Measurements from ENCODE around the gene JAGN1.
"Not testable (repeated sequence)": the region's sequence is repeated elsewhere in the genome, so short reads cannot be mapped to it uniquely, and the experiment has no call there.

JAGN1 gene

GRCh38 chr3:9867106-9867505 lies 23.3 kb upstream of the JAGN1 start:
- no peaks in the 10 kb centered on the region for H4K20me1 ChIP-seq (ENCODE audit: control insufficient read depth, insufficient read depth, low read depth, low read length)

GRCh38 chr3:9869955-9870354 lies 20.5 kb upstream of the JAGN1 start:
- Histone ChIP-seq H3K4me3 (ENCODE audit: low read length) (no peak overlapping the region), H3K79me2 (ENCODE audit: control insufficient read depth, low read length) (no peaks in the 10 kb centered on the region), H3K27me3 (ENCODE audit: control insufficient read depth, low read length) (no peaks in the 10 kb centered on the region), H3K4me2 (ENCODE audit: low read length) (no peak overlapping the region), H3K4me1 (ENCODE audit: control insufficient read depth, low read length) (no peaks in the 10 kb centered on the region), H3K9me3 (ENCODE audit: control insufficient read depth, insufficient read depth, low read length) (no peaks in the 10 kb centered on the region), H3K9me2 (replicated peaks; ENCODE audit: control insufficient read depth, low read length) (no peaks in the 10 kb centered on the region), H3K27ac (ENCODE audit: low read depth, low read length) (no peak overlapping the region), H4K20me1 (ENCODE audit: control insufficient read depth, insufficient read depth, low read depth, low read length) (no peaks in the 10 kb centered on the region), H3F3A (ENCODE audit: control insufficient read depth, insufficient read depth) (no peaks in the 10 kb centered on the region), H3K36me3 (ENCODE audit: control insufficient read depth, low read length) (no peaks in the 10 kb centered on the region)
- TF ChIP-seq EZH2phosphoT487 (IDR thresholded peaks at IDR 0.05; ENCODE audit: borderline replicate concordance, low read length) = no peak
- TF ChIP-seq, protein P1, sequence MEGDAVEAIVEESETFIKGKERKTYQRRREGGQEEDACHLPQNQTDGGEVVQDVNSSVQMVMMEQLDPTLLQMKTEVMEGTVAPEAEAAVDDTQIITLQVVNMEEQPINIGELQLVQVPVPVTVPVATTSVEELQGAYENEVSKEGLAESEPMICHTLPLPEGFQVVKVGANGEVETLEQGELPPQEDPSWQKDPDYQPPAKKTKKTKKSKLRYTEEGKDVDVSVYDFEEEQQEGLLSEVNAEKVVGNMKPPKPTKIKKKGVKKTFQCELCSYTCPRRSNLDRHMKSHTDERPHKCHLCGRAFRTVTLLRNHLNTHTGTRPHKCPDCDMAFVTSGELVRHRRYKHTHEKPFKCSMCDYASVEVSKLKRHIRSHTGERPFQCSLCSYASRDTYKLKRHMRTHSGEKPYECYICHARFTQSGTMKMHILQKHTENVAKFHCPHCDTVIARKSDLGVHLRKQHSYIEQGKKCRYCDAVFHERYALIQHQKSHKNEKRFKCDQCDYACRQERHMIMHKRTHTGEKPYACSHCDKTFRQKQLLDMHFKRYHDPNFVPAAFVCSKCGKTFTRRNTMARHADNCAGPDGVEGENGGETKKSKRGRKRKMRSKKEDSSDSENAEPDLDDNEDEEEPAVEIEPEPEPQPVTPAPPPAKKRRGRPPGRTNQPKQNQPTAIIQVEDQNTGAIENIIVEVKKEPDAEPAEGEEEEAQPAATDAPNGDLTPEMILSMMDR (IDR thresholded peaks at IDR 0.05; ENCODE audit: low read depth, low read length, poor library complexity, severe bottlenecking) = no peak

More at GRCh38 chr3:9867106-9867505, 23.3 kb upstream of the JAGN1 start:
- Histone ChIP-seq H3K27ac (ENCODE audit: low read depth, low read length) (no peak overlapping the region), H3K9me2 (replicated peaks; ENCODE audit: control insufficient read depth, low read length) (no peaks in the 10 kb centered on the region), H3K79me2 (ENCODE audit: control insufficient read depth, low read length) (no peaks in the 10 kb centered on the region), H3K4me2 (ENCODE audit: low read length) (no peak overlapping the region), H3K36me3 (ENCODE audit: control insufficient read depth, low read length) (no peaks in the 10 kb centered on the region), H3K4me1 (ENCODE audit: control insufficient read depth, low read length) (no peaks in the 10 kb centered on the region), H3K4me3 (ENCODE audit: low read length) (no peak overlapping the region), H3K9me3 (ENCODE audit: control insufficient read depth, insufficient read depth, low read length) (no peaks in the 10 kb centered on the region), H3F3A (ENCODE audit: control insufficient read depth, insufficient read depth) (no peaks in the 10 kb centered on the region), H3K27me3 (ENCODE audit: control insufficient read depth, low read length) (peaks cover 4% of the 10 kb centered on the region; the same call in 1 of the 2 replicates)
- TF ChIP-seq, protein P1 (IDR thresholded peaks at IDR 0.05; ENCODE audit: low read depth, low read length, poor library complexity, severe bottlenecking) = no peak
- TF ChIP-seq EZH2phosphoT487 (IDR thresholded peaks at IDR 0.05; ENCODE audit: borderline replicate concordance, low read length) = no peak

GRCh38 chr3:9870978-9871377 lies 19.4 kb upstream of the JAGN1 start:
- Histone ChIP-seq H3K4me2 (ENCODE audit: low read length) (no peak overlapping the region), H3F3A (ENCODE audit: control insufficient read depth, insufficient read depth) (no peaks in the 10 kb centered on the region), H3K36me3 (ENCODE audit: control insufficient read depth, low read length) (no peaks in the 10 kb centered on the region), H3K27me3 (ENCODE audit: control insufficient read depth, low read length) (peaks cover 4% of the 10 kb centered on the region), H3K4me3 (ENCODE audit: low read length) (no peak overlapping the region), H3K9me2 (replicated peaks; ENCODE audit: control insufficient read depth, low read length) (no peaks in the 10 kb centered on the region), H3K79me2 (ENCODE audit: control insufficient read depth, low read length) (no peaks in the 10 kb centered on the region), H3K27ac (ENCODE audit: low read depth, low read length) (no peak overlapping the region), H3K9me3 (ENCODE audit: control insufficient read depth, insufficient read depth, low read length) (no peaks in the 10 kb centered on the region), H3K4me1 (ENCODE audit: control insufficient read depth, low read length) (no peaks in the 10 kb centered on the region), H4K20me1 (ENCODE audit: control insufficient read depth, insufficient read depth, low read depth, low read length) (no peaks in the 10 kb centered on the region)
- TF ChIP-seq, protein P1 (IDR thresholded peaks at IDR 0.05; ENCODE audit: low read depth, low read length, poor library complexity, severe bottlenecking) = no peak
- no peak for TF ChIP-seq EZH2phosphoT487 (IDR thresholded peaks at IDR 0.05; ENCODE audit: borderline replicate concordance, low read length)

DNA sequence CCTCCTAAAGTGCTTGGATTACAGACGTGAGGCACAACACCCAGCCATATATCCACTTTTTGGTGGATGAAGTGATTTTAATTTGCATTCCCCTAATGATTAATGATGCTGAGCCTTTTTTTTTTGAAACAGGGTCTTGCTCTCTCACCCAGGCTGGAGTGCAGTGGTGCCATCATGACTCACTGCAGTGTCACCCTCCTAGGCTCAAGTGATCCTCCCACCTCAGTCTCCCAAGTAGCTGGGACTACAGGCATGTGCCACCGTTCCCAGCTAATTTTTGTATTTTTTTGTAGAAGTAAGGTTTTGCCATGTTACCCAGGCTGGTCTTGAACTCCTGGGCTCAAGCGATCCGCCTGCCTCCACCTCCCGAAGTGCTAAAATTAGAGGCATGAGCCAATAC lies 18.3 kb upstream of the JAGN1 start:
- H3K4me3 ChIP-seq (ENCODE audit: low read length); H3K27me3 ChIP-seq (ENCODE audit: control insufficient read depth, low read length); H3K9me2 ChIP-seq (replicated peaks; ENCODE audit: control insufficient read depth, low read length); H3K79me2 ChIP-seq (ENCODE audit: control insufficient read depth, low read length); H3K36me3 ChIP-seq (ENCODE audit: control insufficient read depth, low read length); H3F3A ChIP-seq (ENCODE audit: control insufficient read depth, insufficient read depth); H3K4me2 ChIP-seq (ENCODE audit: low read length); H3K4me1 ChIP-seq (ENCODE audit: control insufficient read depth, low read length); H3K27ac ChIP-seq (ENCODE audit: low read depth, low read length); H3K9me3 ChIP-seq (ENCODE audit: control insufficient read depth, insufficient read depth, low read length); H4K20me1 ChIP-seq (ENCODE audit: control insufficient read depth, insufficient read depth, low read depth, low read length): not testable (repeated sequence)
